ENCODE results near the gene NFATC2IP. TPM values are rescaled to one million over a fixed set of nuclear protein-coding genes. Genes with fewer than 3 reads are reported as not detected.

NFATC2IP gene
- 34.9 and 39.5 TPM in 2 replicates for total RNA-seq
- long read RNA-seq, partial matches to known transcripts = 7 of 11 reads
- long read RNA-seq, other reads (novel, unspliced or antisense) = 3 of 11 reads

- H3K4me1 Mint-ChIP-seq (ENCODE audit: unreplicated experiment) = peaks cover 16% of the 10 kb centered on the region
- peak within 1 kb of the TSS; percentile 88 for H3K27ac Mint-ChIP-seq (ENCODE audit: unreplicated experiment)
- DNase-seq (ENCODE audit: extremely low spot score, unreplicated experiment) = peak; percentile 100
- H3K27me3 Mint-ChIP-seq (ENCODE audit: unreplicated experiment) = no peaks in the 10 kb centered on the region
- no peaks in the 10 kb centered on the region for H3K9me3 Mint-ChIP-seq (ENCODE audit: unreplicated experiment)
- no peak for TF ChIP-seq CTCF (IDR thresholded peaks at IDR 0.05)
- H3K36me3 Mint-ChIP-seq (ENCODE audit: unreplicated experiment) = peaks cover 3% of the 10 kb centered on the region
- H3K4me3 Mint-ChIP-seq (ENCODE audit: unreplicated experiment) = peak within 1 kb of the TSS; percentile 92
Observed at GRCh38 chr16:28950648-28951409, at the start of gene NFATC2IP. Gene NFATC2IP (plus strand): TSS chr16:28950937. CDS start chr16:28951012, 75 bp downstream.

DNA sequence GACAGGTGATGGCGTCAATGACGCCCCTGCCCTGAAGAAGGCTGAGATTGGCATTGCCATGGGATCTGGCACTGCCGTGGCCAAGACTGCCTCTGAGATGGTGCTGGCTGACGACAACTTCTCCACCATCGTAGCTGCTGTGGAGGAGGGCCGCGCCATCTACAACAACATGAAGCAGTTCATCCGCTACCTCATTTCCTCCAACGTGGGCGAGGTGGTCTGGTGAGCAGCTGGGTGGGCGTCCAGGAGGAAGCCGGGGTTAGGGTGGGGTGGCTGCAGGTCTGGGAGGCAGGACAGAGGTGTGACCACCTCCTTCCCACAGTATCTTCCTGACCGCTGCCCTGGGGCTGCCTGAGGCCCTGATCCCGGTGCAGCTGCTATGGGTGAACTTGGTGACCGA is 48.9 kb upstream of the NFATC2IP start:
- Mint-ChIP-seq H3K36me3 (ENCODE audit: unreplicated experiment) (no peaks in the 10 kb centered on the region), H3K4me3 (ENCODE audit: unreplicated experiment) (no peak overlapping the region), H3K27me3 (ENCODE audit: unreplicated experiment) (no peaks in the 10 kb centered on the region), H3K4me1 (ENCODE audit: unreplicated experiment) (no peaks in the 10 kb centered on the region), H3K27ac (ENCODE audit: unreplicated experiment) (no peak overlapping the region), H3K9me3 (ENCODE audit: unreplicated experiment) (no peaks in the 10 kb centered on the region)
- TF ChIP-seq CTCF (IDR thresholded peaks at IDR 0.05) = no peak
- DNase-seq (ENCODE audit: extremely low spot score, unreplicated experiment) = no peak

GRCh38 chr16:28902909-28903308 is 47.8 kb upstream of the NFATC2IP start:
- H3K4me3 Mint-ChIP-seq (ENCODE audit: unreplicated experiment) = no peak overlapping the region
- H3K27me3 Mint-ChIP-seq (ENCODE audit: unreplicated experiment) = no peaks in the 10 kb centered on the region
- H3K27ac Mint-ChIP-seq (ENCODE audit: unreplicated experiment) = no peak overlapping the region
- H3K36me3 Mint-ChIP-seq (ENCODE audit: unreplicated experiment) = no peaks in the 10 kb centered on the region
- DNase-seq (ENCODE audit: extremely low spot score, unreplicated experiment) = no peak
- H3K9me3 Mint-ChIP-seq (ENCODE audit: unreplicated experiment) = no peaks in the 10 kb centered on the region
- no peaks in the 10 kb centered on the region for H3K4me1 Mint-ChIP-seq (ENCODE audit: unreplicated experiment)
- no peak for TF ChIP-seq CTCF (IDR thresholded peaks at IDR 0.05)

DNA sequence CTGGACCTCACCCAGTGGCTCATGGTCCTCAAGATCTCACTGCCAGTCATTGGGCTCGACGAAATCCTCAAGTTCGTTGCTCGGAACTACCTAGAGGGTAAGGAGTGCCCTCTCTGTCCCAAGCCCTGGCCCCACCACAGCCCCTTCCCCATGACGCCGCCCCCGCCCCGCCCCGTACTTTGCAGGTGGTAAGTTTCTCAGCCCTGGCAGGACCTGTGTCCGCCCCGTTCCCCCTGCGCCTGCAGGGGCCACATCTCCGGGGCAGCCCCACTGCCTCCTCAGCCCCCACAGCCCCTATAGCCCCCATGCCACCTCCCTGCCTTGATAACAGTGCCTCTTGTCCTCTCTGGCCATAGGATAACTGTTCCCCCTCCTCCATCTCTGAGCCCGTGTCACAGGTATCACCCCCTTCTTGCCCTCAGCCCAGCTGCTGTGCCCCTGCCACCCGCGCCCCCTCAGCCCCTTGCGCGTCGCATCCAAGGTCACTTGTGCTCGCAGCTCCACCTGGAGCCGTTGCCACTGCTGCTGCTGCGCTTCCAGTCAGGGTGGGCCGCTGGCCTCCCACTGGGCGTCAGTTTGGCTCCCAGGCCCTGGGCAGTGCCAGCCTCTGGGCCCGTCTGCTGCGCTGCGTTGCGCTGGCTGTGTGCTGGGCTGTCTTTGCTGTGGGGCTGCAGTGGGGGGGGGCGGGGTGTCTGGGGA is 47.2 kb upstream of the NFATC2IP start:
- Mint-ChIP-seq H3K4me3 (ENCODE audit: unreplicated experiment) (no peak overlapping the region), H3K9me3 (ENCODE audit: unreplicated experiment) (no peaks in the 10 kb centered on the region), H3K4me1 (ENCODE audit: unreplicated experiment) (no peaks in the 10 kb centered on the region), H3K36me3 (ENCODE audit: unreplicated experiment) (peaks cover under 1% of the 10 kb centered on the region), H3K27ac (ENCODE audit: unreplicated experiment) (no peak overlapping the region), H3K27me3 (ENCODE audit: unreplicated experiment) (no peaks in the 10 kb centered on the region)
- TF ChIP-seq CTCF (IDR thresholded peaks at IDR 0.05) = no peak
- no peak for DNase-seq (ENCODE audit: extremely low spot score, unreplicated experiment)

DNA sequence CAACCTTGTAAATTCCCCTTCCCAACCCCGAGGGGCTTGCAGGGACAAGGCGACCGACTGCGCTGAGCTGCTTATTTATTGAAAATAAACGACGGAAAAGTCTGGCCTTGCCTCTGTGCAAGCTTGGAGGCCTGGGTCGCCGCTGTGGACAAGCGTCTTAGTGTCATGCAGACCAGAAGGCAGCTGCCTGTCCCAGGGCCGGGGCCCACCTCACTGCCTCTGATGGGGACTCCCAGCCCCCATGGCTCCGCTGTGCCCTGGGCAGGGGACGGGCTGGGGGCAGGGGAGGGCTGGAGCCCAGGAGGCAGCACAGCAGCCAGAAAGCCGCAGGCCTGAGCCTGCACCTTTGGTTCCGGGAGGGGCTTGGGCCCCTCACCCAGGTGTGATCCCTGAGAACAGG is 46.4 kb upstream of the NFATC2IP start:
- Mint-ChIP-seq H3K27ac (ENCODE audit: unreplicated experiment) (no peak overlapping the region), H3K4me3 (ENCODE audit: unreplicated experiment) (no peak overlapping the region), H3K27me3 (ENCODE audit: unreplicated experiment) (no peaks in the 10 kb centered on the region), H3K4me1 (ENCODE audit: unreplicated experiment) (no peaks in the 10 kb centered on the region), H3K36me3 (ENCODE audit: unreplicated experiment) (peaks cover 2% of the 10 kb centered on the region), H3K9me3 (ENCODE audit: unreplicated experiment) (no peaks in the 10 kb centered on the region)
- no peak for DNase-seq (ENCODE audit: extremely low spot score, unreplicated experiment)
- no peak for TF ChIP-seq CTCF (IDR thresholded peaks at IDR 0.05)

Data from osteocyte (in vitro differentiated cells).